ENCODE data around the gene SLC2A5.
A peak's percentile ranks its signal among the peaks of the same experiment; 100 is the strongest.

The SLC2A5 gene

GRCh38 chr1:9088807-9089206 is 19.4 kb upstream of the SLC2A5 start:
- no peak for DNase-seq (ENCODE audit: low spot score)

- no peak for DNase-seq (ENCODE audit: low spot score)
Measured at GRCh38 chr1:9087411-9088125, 18.1 kb upstream of the SLC2A5 start.

- no peak for DNase-seq (ENCODE audit: low spot score)
Measured at GRCh38 chr1:9086796-9087195, 17.4 kb upstream of the SLC2A5 start.

DNA sequence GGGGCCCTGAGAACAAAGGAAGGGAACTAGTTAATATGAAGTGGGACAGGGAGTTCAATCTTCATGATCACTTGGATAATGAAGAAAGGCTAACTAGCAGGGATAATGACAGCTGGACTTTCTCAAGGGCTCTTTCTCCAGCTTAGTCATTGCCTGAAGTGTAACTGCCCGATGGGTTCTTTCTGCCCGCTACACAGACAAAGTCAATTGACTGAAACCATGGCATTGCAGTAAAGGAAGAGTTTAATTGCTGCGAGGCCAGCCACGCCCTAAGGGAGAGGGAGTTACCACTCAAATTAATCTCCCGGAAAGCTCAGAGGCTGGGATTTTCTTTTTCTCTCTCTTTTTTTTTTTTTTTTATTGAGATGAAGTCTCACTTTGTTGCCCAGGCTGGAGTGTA is 16.6 kb upstream of the SLC2A5 start:
- DNase-seq (ENCODE audit: low spot score), result no peak

DNA sequence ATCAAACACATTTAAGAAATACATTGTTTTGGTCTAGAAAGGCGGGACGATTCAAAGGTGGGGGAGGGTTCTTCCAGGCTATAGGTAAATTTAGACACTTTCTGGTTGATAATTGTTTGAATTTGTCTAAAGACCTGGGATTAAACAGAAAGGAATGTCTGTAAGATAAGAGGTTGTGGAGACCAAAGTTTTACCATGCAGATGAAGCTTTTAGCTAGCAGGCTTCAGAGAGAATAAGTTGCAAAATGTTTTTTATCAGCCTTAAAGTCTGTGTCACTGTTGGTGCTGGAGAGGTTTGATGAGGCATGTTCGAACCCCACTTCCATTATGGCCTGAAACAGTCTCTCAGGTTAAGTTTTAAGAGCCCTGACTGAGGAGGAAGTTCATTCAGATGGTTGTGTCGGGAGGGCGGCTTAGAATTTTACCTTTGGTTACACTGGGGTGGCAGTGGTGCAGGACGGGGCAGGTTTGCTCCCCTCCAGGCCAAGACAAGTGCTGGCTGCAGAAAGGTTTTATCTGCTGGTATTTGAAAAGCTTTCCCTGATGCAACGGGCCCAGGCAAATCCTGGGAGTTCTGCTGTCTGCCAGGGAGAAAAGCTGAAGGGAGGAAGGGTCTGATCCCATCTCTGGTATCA is 16.0 kb upstream of the SLC2A5 start:
- DNase-seq (ENCODE audit: low spot score), result no peak

GRCh38 chr1:9084906-9085305 is 15.5 kb upstream of the SLC2A5 start:
- DNase-seq (ENCODE audit: low spot score), result peak; percentile 44

- no peak for DNase-seq (ENCODE audit: low spot score)
Measured at GRCh38 chr1:9081473-9081872, 12.0 kb upstream of the SLC2A5 start.

- DNase-seq (ENCODE audit: low spot score), result no peak
Measured at GRCh38 chr1:9080705-9081291, 11.4 kb upstream of the SLC2A5 start.

GRCh38 chr1:9079988-9080704 is 10.7 kb upstream of the SLC2A5 start:
- no peak for DNase-seq (ENCODE audit: low spot score)

DNA sequence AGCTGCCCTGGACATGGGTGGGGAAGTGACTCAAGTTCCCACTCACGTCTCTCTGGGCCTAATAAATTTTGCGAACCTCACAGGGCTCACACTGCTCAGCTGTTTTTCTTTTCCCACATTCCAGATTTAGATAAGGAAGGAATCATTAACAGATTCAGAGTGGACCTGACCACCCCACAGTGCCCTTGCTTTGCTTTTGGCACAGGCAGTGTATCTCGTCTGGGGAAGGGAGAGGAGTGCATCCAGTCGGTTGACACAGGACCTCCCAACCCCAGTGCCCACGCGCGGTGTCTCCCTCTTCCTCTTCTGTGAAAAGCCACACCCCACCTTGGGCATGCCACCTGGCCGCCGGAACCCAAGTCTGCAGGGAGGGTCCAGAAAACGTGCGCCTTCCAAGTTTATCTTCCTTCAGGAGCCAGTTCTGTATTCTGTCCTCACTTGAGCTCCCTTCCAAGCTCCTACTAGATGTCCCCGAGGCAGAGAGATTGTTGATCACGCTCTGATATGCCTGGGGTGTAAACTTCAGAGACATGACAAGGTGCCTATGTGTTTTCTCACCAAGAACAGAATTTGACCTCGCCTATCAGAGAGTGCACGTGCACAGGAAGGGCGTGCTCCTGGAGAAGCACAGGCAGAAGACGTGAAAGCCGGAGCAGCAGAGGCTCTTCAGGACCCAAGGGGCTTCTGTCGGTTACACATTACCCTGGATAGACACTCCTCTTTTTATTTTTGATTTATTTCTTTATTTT is 9.5 kb upstream of the SLC2A5 start:
- DNase-seq (ENCODE audit: low spot score), result no peak

DNA sequence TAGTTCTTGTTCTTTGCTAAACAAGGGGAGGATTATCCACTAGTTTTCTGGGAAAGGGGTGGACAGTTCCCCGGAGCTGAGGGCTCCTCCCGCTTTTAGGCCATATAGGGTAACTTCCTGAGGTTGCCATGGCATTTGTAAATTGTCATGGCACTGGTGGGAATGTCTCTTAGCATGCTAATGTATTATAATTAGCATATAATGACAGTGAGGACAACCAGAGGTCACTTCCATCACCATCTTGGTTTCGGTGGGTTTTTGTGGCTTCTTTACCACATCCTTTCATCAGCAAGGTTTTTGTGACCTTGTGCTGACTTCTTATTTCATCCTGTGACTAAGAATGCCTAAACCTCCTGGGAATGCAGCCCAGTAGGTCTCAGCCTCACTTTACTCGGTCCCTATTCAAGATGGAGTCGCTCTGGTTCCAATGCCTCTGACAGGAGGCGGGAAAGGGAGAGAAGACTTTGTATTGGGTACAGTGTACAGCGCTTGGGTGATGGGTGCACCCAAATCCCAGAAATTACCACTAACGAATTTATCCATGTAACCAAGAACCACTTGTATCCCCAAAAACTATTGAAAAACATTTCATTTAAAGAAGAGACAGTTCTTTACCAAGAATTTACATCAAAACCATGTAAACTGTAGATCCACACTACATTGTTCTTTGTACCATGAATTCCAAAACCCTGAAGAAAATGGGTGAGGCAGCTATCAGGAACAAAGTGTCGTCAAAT is 8.7 kb upstream of the SLC2A5 start:
- DNase-seq (ENCODE audit: low spot score), result no peak

DNA sequence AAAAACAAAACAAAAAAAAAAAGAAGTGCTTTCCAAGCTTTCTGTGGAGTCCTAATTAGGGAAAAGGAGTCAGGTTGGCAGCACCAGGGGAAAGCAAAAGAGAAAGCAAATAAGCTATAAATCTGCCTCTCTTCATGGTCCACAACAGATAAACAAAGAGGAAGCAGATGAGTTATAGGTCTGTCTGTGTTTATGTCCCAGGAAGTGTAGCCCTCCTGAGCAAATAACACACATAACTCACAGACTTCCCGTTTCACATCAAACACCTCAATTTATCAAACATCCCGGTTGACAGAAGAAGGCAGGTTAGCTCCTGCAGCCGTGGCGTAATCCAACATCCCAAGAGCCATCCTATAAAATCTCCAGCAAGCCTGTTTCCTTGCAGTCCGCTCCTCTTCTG is 5.6 kb upstream of the SLC2A5 start:
- DNase-seq (ENCODE audit: low spot score), result no peak

DNA sequence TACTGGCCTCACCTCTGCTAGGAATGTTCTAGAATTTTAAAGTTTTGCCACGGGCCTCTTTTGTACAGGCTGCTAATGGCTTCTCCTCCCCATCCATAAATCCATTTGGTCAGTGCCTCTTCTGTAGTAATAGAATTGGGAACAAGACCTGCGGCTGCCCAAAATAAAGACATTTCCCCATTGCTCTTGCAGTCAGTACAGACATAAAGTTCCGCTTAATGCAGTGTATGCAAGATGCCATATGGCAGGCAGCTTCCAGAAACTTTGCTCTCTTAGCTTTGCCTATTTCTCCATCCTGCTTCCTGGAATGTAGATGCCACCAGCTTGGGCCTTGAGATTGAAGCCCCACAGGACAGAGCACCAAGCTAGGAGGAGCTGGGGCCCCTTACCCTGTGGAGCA is 3.7 kb upstream of the SLC2A5 start:
- DNase-seq (ENCODE audit: low spot score), result no peak

DNA sequence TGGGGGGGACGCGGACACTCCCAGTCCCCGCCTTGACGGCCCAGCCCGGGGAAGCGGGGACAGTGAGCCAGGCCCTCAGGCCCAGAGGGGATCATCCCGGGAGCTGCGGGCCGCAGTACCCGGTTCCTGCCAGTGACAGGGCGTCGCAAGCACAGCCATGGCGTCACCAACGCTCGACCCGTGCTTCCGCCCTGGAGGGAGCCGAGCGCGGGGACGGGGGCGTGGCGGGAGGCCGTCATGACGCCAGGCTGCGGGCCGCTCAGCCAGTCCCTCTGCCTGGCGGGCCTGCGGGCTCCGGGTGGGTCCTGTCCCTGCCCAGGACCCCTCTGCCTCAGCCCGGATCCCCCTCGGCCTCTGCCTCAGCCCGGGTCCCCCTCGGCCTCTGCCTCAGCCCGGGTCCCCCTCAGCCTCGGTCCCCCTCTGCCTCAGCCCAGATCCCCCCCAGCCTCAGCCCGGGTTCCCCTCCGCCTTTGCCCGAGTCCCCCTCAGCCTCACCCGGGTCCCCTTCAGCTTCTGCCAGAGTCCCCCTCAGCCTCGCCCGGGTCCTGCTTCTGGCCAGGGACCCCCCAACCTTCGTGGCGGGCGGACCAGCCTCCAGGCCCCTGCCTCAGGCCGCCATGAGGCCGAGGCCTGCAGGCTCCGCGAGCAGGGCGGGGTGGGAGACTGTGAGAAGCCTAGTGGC is 2.3 kb upstream of the SLC2A5 start:
- peak; percentile 83 for DNase-seq (ENCODE audit: low spot score)

DNA sequence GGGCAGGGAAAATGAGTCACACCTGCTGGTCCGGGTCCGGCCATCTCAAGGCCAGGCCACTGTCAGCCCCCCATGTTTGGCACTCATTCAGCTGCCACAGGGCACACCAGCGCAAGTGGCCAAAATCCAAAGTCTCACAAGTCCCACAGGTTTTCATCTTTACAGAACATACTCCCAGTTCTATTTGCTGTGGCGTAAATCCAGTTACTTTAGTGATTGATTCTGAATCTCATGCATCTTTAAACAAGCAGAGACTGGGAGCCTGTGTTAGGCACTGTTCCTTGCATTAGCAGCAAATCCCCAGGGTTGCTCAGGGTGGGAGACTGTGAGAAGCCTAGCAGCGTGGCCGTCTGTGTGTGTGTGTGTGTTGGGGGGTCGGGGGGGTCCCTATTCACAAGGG is 1.1 kb upstream of the SLC2A5 start:
- no peak for DNase-seq (ENCODE audit: low spot score)

DNA sequence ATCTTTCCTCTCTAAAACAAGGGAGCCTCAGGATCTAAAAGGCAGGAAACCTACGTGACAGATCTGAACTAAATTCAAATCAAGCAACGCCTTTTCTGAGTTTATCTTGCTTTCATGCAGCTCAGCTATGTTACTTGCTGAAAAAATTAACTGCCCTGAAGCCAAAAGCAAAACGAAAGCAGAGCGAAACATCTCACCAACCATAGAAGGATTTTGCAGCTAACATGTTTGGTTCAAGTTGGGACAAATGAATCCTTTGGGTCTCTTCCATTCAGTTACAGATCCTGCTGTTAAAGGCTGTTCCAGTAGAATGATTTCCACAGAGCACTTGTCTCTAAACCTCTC is 482 bp downstream of the SLC2A5 start:
- no peak for DNase-seq (ENCODE audit: low spot score)

DNA sequence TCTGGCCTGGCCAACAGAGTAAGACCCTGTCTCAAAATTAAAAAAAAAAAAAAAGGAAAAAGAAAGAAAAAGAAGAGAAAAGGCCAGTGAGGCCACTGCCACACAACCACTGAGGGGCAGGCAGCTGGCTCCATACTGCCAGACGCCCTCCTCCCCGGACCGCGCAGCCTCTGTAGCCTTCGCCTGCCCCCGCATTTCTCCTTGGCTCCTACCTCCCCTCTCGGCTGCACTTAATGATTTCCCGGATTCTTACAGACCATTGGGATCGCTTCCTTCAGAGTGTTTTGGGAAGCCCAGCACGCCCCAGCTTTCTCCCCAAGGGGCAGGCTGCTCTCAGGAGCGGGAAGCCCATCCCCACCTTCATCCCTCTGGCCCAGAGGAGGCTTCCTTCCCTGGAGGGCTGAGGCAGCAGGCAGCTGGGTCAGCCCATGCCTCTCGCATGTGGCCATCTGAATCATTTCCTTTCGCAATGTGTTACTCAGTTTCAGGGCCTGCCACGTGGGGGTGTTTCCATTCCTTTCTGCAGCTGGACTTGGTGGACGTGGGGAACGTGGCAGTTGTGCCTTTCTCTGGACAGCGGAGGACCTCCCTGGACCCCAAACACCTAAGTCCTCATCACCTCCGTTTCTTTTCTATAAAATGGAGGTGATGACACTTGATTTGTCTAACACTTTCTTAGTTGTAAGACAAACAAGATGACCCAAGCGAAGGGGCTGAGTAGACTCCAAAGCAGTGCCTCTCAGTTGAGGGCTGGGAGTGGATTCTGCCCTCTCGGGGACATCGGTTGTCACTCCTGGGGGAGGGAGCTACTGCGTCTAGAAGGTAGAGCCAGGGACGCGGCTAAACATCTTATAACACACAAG is 2.3 kb downstream of the SLC2A5 start:
- DNase-seq (ENCODE audit: low spot score), result peak; percentile 74

- DNase-seq (ENCODE audit: low spot score), result no peak
Measured at GRCh38 chr1:9065213-9065751, 4.2 kb downstream of the SLC2A5 start.

GRCh38 chr1:9062846-9063245 is 6.6 kb downstream of the SLC2A5 start:
- DNase-seq (ENCODE audit: low spot score), result no peak

- no peak for DNase-seq (ENCODE audit: low spot score)
Measured at GRCh38 chr1:9062021-9062471, 7.4 kb downstream of the SLC2A5 start.
